ENCODE results near the gene TRIM50. TPM values are rescaled to one million over a fixed set of nuclear protein-coding genes. Genes with fewer than 3 reads are reported as not detected.

Gene TRIM50
- total and polyA plus RNA-seq, 2 of the 13 experiments (the other 11 are each of a cell fraction or from before 2014, with no cell fraction given), result 4.2 to 24.5 TPM

DNA sequence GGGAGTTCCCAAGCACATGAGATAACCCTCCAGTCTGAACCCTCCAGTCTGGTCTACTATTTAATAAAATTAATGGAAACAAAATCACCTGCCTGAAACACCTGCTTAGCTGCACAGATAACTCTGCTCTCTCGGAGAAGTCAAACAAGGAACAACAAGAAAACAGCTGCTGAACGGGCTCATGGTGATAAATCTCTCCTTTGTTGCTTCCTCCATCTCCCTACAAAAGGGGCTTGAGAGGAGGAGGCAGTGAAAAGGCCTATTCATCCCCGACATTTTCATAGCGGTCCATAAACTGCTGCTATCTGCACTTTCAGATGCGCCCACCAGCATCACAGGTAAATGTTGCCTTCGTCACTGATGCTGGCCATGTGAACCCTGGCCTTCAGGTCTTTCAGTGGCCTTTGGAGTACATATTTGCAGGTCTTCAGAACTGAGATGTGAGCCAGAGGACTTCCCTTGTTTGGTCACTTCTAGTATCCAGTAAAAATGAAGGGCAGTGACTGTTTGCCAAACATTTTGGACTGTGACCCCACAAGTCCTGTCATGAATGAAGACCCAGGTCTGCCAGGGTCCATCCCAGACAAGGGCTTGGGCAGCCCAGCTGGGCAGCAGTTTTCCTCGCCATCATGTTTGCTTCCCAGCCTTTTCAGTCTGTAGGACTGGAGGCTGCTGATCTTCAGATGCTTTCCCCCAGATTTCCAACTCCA, 15.9 kb upstream of the TRIM50 start (continued):
- TF ChIP-seq HDAC2 (CRISPR knock-in tag; IDR thresholded peaks at IDR 0.05) (peak; percentile 52; the same call in 1 of the 2 replicates), SOX5 (CRISPR knock-in tag; IDR thresholded peaks at IDR 0.05; ENCODE audit: borderline replicate concordance) (0 out of 2 replicates have a peak, but pooled peaks have one; percentile 19), KLF13 (CRISPR knock-in tag; IDR thresholded peaks at IDR 0.05) (no peak), TOPORS (CRISPR knock-in tag; IDR thresholded peaks at IDR 0.05) (no peak), POLR2A (IDR thresholded peaks at IDR 0.05; ENCODE audit: insufficient read depth in 1 of 2, low read depth in 2 of 2, low read length in 2 of 2) (peak in 1 of 2 experiments; percentile 25; a peak in 1 of 4 replicates), ELF4 (CRISPR knock-in tag; IDR thresholded peaks at IDR 0.05; ENCODE audit: borderline replicate concordance) (no peak), KDM6A (CRISPR knock-in tag; IDR thresholded peaks at IDR 0.05; ENCODE audit: low read depth) (peak; percentile 27), SOX13 (IDR thresholded peaks at IDR 0.05) (no peak), SOX13 (CRISPR knock-in tag; conservative IDR thresholded peaks at IDR 0.05 in 1 of 2, IDR thresholded peaks at IDR 0.05 in 1 of 2) (peak in 1 of 2 experiments; percentile 50; a peak in 1 of 4 replicates), SALL1 (CRISPR knock-in tag; IDR thresholded peaks at IDR 0.05) (peak; percentile 65), ZNF629 (CRISPR knock-in tag; conservative IDR thresholded peaks at IDR 0.05) (0 out of 2 replicates have a peak, but pooled peaks have one; percentile 5), XRCC5 (optimal IDR thresholded peaks at IDR 0.05; ENCODE audit: low read length) (peak; percentile 38), SRF (IDR thresholded peaks at IDR 0.05; ENCODE audit: low read depth, low read length) (peak; percentile 74), NR2F6 (IDR thresholded peaks at IDR 0.05) (no peak; the same call in 1 of the 2 replicates), NR2F6 (CRISPR knock-in tag; IDR thresholded peaks at IDR 0.05) (peak; percentile 42), SUZ12 (IDR thresholded peaks at IDR 0.05; ENCODE audit: low read depth, low read length) (no peak), EP300 (IDR thresholded peaks at IDR 0.05; ENCODE audit: low read depth in 2 of 2, low read length in 2 of 2) (peak in 1 of 2 experiments; percentile 62; a peak in 1 of 4 replicates), EP300 (CRISPR knock-in tag; IDR thresholded peaks at IDR 0.05; ENCODE audit: borderline replicate concordance) (no peak; the same call in 1 of the 2 replicates), PHF8 (CRISPR knock-in tag; IDR thresholded peaks at IDR 0.05) (no peak), RORA (CRISPR knock-in tag; IDR thresholded peaks at IDR 0.05) (no peak), TBX2 (CRISPR knock-in tag; IDR thresholded peaks at IDR 0.05; ENCODE audit: borderline replicate concordance) (peak; percentile 17; the same call in 1 of the 2 replicates)
- TF ChIP-seq, protein P1, sequence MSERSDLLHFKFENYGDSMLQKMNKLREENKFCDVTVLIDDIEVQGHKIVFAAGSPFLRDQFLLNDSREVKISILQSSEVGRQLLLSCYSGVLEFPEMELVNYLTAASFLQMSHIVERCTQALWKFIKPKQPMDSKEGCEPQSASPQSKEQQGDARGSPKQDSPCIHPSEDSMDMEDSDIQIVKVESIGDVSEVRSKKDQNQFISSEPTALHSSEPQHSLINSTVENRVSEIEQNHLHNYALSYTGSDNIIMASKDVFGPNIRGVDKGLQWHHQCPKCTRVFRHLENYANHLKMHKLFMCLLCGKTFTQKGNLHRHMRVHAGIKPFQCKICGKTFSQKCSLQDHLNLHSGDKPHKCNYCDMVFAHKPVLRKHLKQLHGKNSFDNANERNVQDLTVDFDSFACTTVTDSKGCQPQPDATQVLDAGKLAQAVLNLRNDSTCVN (CRISPR knock-in tag; IDR thresholded peaks at IDR 0.05; ENCODE audit: borderline replicate concordance), result no peak
- TF ChIP-seq, protein P2, sequence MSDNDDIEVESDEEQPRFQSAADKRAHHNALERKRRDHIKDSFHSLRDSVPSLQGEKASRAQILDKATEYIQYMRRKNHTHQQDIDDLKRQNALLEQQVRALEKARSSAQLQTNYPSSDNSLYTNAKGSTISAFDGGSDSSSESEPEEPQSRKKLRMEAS (IDR thresholded peaks at IDR 0.05), result peak; percentile 41; the same call in 1 of the 2 replicates
- TF ChIP-seq, protein P3, sequence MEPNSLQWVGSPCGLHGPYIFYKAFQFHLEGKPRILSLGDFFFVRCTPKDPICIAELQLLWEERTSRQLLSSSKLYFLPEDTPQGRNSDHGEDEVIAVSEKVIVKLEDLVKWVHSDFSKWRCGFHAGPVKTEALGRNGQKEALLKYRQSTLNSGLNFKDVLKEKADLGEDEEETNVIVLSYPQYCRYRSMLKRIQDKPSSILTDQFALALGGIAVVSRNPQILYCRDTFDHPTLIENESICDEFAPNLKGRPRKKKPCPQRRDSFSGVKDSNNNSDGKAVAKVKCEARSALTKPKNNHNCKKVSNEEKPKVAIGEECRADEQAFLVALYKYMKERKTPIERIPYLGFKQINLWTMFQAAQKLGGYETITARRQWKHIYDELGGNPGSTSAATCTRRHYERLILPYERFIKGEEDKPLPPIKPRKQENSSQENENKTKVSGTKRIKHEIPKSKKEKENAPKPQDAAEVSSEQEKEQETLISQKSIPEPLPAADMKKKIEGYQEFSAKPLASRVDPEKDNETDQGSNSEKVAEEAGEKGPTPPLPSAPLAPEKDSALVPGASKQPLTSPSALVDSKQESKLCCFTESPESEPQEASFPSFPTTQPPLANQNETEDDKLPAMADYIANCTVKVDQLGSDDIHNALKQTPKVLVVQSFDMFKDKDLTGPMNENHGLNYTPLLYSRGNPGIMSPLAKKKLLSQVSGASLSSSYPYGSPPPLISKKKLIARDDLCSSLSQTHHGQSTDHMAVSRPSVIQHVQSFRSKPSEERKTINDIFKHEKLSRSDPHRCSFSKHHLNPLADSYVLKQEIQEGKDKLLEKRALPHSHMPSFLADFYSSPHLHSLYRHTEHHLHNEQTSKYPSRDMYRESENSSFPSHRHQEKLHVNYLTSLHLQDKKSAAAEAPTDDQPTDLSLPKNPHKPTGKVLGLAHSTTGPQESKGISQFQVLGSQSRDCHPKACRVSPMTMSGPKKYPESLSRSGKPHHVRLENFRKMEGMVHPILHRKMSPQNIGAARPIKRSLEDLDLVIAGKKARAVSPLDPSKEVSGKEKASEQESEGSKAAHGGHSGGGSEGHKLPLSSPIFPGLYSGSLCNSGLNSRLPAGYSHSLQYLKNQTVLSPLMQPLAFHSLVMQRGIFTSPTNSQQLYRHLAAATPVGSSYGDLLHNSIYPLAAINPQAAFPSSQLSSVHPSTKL (CRISPR knock-in tag; IDR thresholded peaks at IDR 0.05), result peak; percentile 50
- TF ChIP-seq, protein P4, sequence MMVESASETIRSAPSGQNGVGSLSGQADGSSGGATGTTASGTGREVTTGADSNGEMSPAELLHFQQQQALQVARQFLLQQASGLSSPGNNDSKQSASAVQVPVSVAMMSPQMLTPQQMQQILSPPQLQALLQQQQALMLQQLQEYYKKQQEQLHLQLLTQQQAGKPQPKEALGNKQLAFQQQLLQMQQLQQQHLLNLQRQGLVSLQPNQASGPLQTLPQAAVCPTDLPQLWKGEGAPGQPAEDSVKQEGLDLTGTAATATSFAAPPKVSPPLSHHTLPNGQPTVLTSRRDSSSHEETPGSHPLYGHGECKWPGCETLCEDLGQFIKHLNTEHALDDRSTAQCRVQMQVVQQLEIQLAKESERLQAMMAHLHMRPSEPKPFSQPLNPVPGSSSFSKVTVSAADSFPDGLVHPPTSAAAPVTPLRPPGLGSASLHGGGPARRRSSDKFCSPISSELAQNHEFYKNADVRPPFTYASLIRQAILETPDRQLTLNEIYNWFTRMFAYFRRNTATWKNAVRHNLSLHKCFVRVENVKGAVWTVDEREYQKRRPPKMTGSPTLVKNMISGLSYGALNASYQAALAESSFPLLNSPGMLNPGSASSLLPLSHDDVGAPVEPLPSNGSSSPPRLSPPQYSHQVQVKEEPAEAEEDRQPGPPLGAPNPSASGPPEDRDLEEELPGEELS (CRISPR knock-in tag; IDR thresholded peaks at IDR 0.05), result peak; percentile 39; the same call in 1 of the 2 replicates
